Measurements from ENCODE around the gene BMPR1A.

The BMPR1A gene

DNA sequence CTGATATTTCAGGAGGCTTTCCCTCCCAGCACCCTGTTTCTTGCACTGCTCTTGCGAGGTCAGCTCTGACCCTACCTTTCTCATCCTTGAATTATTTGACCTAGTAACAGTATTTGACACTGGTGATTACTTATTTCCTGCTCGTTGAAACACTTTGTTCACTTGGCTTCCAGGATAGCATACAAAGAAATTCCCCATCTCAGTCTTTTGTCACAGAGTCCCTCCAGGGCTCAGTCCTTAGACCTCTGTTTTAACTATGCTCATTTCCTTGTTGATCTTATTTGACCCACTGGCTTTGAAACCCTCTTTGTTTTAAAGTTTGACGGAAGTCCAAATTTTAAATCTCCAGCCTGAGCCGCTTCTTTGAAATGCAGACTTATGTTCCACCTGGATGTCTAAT, 29.9 kb downstream of the BMPR1A start:
- H3K4me3 ChIP-seq (ENCODE audit: low read depth, low read length): no peak overlapping the region
- CTCF ChIA-PET: interaction anchor here (0.7 kb wide), 1 partner anchor 72 kb away, joined by 4 read pairs; no protein-coding TSS in a partner anchor
- TF ChIP-seq, protein P1, sequence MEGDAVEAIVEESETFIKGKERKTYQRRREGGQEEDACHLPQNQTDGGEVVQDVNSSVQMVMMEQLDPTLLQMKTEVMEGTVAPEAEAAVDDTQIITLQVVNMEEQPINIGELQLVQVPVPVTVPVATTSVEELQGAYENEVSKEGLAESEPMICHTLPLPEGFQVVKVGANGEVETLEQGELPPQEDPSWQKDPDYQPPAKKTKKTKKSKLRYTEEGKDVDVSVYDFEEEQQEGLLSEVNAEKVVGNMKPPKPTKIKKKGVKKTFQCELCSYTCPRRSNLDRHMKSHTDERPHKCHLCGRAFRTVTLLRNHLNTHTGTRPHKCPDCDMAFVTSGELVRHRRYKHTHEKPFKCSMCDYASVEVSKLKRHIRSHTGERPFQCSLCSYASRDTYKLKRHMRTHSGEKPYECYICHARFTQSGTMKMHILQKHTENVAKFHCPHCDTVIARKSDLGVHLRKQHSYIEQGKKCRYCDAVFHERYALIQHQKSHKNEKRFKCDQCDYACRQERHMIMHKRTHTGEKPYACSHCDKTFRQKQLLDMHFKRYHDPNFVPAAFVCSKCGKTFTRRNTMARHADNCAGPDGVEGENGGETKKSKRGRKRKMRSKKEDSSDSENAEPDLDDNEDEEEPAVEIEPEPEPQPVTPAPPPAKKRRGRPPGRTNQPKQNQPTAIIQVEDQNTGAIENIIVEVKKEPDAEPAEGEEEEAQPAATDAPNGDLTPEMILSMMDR (IDR thresholded peaks at IDR 0.05; ENCODE audit: insufficient read depth, low read length, missing control alignments): no peak
- POLR2A ChIA-PET: no interaction called here
- DNase-seq (ENCODE audit: low read depth, low spot score): no peak

DNA sequence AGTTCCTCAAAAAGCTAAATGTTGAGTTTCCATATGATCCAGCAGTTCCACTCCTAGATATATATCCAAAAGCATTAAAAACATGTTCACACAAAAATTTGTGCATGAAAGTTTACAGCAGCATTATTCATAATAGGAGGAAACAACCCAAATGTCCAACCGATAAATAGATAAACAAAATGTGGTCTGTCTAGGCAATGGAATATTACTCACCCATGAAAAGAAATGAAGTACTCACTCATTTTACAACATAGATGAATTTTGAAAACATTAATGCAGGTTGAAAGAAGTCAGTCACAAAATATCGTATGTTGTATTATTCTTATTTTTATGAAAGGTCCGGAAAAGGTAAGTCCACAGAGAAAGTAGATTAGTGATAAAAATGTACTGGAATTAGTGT, 34.0 kb downstream of the BMPR1A start:
- TF ChIP-seq, protein P1 (IDR thresholded peaks at IDR 0.05; ENCODE audit: insufficient read depth, low read length, missing control alignments): no peak
- POLR2A ChIA-PET: no interaction called here
- no peak for DNase-seq (ENCODE audit: low read depth, low spot score)
- CTCF ChIA-PET: interaction anchor here (0.8 kb wide), 1 partner anchor 15 kb away, joined by 3 read pairs; no protein-coding TSS in a partner anchor
- no peak overlapping the region for H3K4me3 ChIP-seq (ENCODE audit: low read depth, low read length)

DNA sequence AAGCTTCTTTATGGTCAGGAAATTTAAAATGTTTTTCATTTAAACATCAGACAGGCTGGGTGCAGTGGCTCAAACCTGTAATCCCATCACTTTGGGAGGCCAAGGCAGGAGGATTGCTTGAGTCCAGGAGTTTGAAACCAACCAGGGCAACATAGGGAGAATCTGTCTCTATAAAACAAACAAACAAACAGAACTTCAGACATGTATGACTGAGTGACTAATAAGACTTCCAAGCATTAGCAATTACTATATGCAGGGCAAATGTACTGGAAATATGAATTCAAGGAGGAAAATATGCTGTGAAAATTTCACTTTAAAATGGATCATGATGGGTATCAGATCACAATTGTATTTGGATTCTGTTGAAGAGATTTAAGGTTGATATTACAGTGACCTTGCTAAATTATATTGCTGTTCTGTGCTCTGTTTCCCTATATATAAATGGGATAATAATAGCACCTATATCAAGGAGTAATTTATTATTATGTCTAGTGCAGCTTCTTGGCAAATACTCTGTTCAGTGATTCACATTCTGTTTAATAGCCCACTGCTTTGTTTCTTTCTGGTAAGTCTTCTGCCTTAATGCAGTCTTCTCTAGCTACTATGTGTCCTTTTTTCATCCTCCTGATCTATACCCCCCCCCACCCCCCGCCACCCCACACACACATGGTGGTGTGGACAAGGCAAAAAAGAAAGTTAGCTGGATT, 36.2 kb downstream of the BMPR1A start:
- ChIA-PET CTCF (interaction anchor here (1.2 kb wide), 1 partner anchor 17 kb away, joined by 3 read pairs; no protein-coding TSS in a partner anchor), POLR2A (interaction anchor here (1.1 kb wide), 1 partner anchor 35 kb away, joined by 3 read pairs; no protein-coding TSS in a partner anchor)
- TF ChIP-seq, protein P1 (IDR thresholded peaks at IDR 0.05; ENCODE audit: insufficient read depth, low read length, missing control alignments): no peak
- no peak for DNase-seq (ENCODE audit: low read depth, low spot score)
- H3K4me3 ChIP-seq (ENCODE audit: low read depth, low read length): no peak overlapping the region

DNA sequence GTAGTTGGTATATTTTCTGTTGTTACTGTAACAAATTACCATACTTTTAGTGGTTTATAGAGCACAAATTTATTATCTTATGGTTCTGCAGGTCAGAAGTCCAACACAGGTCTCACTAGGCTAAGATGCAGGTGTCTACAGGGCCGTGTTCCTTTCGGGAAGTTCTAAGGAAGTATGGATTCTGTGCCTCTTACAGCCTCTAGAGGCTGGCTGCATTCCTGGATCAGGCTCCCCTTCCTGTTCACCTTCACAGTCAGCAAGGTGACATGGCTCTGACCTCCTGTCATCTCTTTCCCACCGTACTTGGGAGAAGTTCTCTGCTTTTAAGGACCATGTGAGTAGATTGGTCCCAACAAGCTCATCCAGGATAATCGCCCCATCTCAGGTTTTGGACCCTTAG, 37.3 kb downstream of the BMPR1A start:
- DNase-seq (ENCODE audit: low read depth, low spot score): no peak
- ChIA-PET POLR2A (no interaction called here), CTCF (no interaction called here)
- TF ChIP-seq, protein P1 (IDR thresholded peaks at IDR 0.05; ENCODE audit: insufficient read depth, low read length, missing control alignments): no peak
- H3K4me3 ChIP-seq (ENCODE audit: low read depth, low read length): no peak overlapping the region

DNA sequence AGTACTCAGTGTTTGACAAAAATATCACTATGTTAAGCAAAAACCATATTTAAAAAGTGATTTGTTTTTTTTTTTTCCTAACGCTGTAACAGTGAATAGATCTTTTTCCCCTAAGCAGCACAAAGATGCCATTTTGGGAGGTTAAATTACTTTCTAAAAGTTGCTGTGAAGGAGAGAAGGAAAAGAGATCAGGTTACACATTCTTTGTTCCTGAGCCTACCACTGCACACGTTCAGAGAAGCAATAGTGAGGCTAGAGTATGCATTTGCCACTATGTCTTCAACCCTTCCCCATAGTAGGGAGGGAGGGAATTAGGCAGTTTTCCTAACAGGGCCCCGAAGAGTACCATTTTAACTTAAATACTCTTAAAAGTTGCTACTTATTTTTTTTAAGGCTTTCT, 38.9 kb downstream of the BMPR1A start:
- TF ChIP-seq, protein P1 (IDR thresholded peaks at IDR 0.05; ENCODE audit: insufficient read depth, low read length, missing control alignments): no peak
- DNase-seq (ENCODE audit: low read depth, low spot score): peak; percentile 54
- CTCF ChIA-PET: no interaction called here
- POLR2A ChIA-PET: interaction anchor here (0.7 kb wide), 1 partner anchor 39 kb away, joined by 4 read pairs; no protein-coding TSS in a partner anchor
- H3K4me3 ChIP-seq (ENCODE audit: low read depth, low read length): no peak overlapping the region

DNA sequence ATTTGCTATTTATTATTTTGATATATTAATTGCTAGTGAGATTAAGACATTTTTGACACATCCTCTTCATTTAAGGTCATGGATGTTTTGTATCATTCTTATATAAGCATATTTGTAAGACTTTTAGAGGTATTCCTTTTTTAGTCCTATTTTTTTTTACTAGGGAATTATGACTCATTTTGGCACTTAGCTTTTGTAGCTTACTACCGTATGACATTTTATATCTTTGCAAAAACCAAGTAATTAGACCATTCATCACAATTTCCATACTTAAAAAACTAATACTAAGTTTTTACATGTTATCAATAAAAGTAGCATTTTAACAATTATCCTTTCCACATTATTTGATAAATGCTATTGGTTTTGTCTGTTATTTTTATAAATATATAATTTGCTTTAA, 41.6 kb downstream of the BMPR1A start:
- DNase-seq (ENCODE audit: low read depth, low spot score): no peak
- CTCF ChIA-PET: no interaction called here
- TF ChIP-seq, protein P1 (IDR thresholded peaks at IDR 0.05; ENCODE audit: insufficient read depth, low read length, missing control alignments): no peak
- POLR2A ChIA-PET: no interaction called here
- H3K4me3 ChIP-seq (ENCODE audit: low read depth, low read length): no peak overlapping the region
